DMS114 treated with DMSO at 0.1 percent for 48 hours (cell line): ENCODE data around the gene AKR1D1.

Experiments
- DNase-seq: peaks from one replicate; lab custom pipeline; 2025; ENCODE audit not compliant: unreplicated experiment; lab: John Stamatoyannopoulos, UW

Gene AKR1D1

GRCh38 chr7:138162236-138162635, 86.0 kb downstream of the AKR1D1 start:
- no peak for DNase-seq

DNA sequence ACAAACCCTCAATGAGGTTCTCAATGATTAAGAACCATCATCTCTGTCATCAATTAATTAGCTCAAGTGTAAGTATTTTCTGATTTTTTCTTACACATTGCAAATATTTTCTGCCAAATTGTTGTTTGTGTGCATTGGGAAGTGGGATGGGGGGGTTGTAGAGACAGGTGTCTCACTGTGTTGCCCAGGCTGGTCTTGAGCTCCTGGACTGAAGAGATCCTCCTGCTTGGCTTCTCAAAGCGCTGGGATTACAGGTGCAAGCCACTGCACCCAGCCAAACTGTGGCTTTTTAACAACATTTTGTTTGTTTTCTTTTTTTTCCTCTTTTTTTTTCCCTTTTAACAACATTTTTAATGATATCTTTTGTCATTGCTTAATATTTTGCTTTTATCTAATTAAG, 87.5 kb downstream of the AKR1D1 start:
- DNase-seq, result no peak

GRCh38 chr7:138164804-138165203, 88.5 kb downstream of the AKR1D1 start:
- DNase-seq, result no peak

- DNase-seq, result no peak
Measured at GRCh38 chr7:138166681-138167080, 90.4 kb downstream of the AKR1D1 start.

DNA sequence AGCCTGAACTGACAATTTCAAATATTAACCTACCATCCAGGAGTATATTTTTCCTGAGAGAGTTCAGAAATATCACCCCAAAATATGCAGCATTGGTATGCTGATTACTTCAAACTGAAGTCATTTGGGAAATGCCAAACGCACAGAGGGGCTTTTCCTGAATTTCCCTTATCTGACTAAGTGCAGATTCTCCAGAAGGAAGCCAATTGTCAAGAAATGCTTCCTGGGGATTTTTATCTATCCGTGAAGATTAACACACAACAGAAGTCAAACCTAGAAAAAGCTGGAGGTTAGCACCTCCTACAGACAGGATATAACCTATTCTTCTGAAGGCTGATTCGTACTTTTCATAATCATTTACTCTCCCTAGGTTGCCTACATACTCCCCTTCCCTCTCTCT, 91.0 kb downstream of the AKR1D1 start:
- DNase-seq, result no peak

GRCh38 chr7:138167869-138168296, 91.6 kb downstream of the AKR1D1 start:
- no peak for DNase-seq
